Measurements from ENCODE around the gene HERPUD2.
"Not testable (repeated sequence)": the region's sequence is repeated elsewhere in the genome, so short reads cannot be mapped to it uniquely, and the experiment has no call there.

Gene HERPUD2

GRCh38 chr7:35712563-35713226 is 17.8 kb upstream of the HERPUD2 start:
- DNase-seq = no peak

GRCh38 chr7:35707422-35707821 is 12.5 kb upstream of the HERPUD2 start:
- no peak for DNase-seq

DNA sequence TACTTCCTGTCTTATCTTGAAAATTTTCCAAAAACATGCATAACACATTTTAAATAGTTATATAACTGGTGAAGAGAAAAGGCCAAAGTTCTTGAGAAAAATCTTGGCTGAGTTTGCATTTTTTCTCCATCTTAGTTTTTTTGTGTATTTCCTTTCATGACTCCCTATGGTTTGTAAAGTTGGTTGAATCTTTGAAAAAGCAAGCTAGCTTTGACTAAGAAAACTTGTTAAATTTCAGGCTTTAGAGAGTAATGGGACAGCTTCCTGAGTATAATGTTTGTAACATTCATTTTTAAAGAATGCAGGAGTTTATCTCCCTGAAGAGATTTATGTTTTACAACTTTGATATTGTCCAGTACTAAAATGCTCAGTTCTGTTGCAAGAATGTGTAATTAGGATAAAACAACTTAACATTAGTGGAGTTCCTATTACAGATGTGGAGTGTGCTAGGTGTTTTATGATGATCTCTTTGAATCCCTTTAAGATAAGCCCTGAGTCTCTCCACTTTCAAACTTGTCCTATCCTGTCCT is 11.1 kb upstream of the HERPUD2 start:
- DNase-seq = no peak

DNA sequence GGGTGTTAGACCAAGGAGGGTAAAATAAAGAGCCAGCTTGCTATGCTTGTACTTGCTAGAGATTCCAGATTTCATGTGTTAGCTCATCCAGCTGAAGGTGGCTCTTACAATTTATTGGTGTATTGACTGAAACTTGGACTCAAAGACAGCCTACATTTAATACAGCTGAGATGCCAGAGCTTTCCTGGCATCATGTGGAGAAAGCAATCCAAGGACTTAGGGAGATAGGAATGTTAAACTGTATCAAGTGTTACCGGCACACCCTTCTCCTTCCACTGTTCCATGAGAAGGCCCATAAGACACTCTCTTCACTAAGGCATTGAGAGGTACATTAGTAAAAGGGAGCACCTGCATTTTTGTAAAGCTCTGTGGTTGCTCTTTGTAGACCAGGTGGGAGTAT is 9.3 kb upstream of the HERPUD2 start:
- DNase-seq = no peak

DNA sequence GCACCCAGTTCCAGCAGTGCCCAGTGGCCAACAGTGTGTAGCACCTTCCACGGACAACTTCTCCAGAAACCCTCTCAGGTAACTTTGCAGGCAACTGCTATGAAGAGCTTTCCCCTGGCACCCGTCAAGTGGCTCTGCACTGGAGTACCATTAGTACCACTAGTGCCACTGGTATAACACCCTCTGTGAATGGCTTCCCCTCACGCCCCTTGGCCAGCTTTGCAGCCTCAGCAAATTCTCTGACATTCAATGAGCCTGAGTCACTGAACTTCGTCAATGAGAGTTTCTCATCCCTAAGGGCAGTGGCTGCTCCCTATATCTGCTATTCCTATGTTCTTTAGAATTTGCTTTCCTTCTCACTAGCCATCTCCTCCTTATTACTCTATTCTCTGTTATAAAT is 7.6 kb upstream of the HERPUD2 start:
- no peak for DNase-seq

DNA sequence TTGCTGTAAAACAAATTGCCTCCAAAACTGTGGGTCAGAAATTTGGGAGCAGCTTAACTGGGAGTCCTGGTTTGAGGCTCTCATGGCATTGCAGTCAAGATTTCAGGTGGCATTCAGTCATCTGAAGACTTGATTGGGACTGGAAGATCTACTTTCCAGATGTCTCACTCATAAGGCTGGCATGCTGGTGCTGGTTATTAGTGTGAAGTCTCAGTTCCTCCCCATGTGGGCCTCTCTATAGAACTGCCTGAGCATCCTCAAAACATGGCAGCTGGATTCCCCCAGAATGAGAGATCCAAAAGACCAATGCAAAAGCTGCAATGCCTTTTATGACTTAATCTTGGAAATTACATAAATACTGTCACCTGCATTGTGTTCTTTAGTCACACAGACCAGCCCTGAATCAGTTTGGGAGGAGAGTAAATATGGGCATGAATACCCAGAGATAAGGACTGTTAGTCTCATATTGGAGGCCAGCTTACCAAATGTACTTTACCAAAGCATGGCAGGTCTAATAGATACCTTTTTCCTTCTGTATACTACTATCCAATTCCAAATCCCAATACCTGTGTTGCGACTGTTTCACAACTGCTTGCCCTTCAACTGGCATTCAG is 6.5 kb upstream of the HERPUD2 start:
- no peak for DNase-seq

- DNase-seq = no peak
Observed at GRCh38 chr7:35700865-35701264, 5.9 kb upstream of the HERPUD2 start.

GRCh38 chr7:35700333-35700732 is 5.4 kb upstream of the HERPUD2 start:
- DNase-seq = no peak

DNA sequence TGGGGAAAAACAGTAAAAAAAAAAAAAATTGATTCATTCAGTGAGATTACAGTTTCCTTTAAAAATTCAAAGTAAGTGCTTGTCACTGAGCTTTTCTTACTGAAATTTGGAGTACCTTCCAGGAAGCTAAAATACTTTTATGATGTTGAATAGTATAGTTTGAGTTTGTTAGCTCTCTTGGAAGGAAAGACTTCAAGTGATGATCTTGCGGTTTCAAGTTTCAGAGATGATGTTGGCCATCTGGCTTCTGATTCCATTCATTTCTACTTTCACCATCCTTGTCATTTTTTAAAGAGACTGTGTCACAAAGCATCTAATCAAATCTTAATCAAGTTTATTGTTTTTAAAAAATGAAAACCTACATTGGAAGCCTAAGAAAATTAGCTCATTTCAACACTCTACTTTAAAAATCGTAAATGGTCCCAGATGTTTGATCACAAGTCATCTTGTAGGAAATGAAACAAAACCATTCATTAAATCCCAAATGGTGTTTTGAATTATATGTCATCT is 4.9 kb upstream of the HERPUD2 start:
- DNase-seq = no peak

DNA sequence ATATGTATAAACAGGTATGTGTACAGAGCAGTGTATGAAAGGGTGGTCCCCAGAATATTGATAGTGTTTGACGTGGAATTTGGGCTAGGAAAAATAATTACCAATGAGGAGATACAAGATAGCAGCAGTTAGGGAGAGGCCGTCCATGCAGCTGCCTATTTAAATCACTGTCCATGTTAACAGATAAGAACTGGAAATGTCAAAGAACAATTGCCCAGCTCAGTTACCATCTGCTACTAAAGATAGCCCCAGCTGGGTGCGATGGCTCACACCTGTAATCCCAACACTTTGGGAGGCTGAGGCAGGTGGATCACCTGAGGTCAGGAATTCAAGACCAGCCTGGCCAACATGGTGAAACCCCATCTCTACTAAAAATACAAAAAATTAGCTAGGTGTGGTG is 3.4 kb upstream of the HERPUD2 start:
- not testable (repeated sequence) for DNase-seq

DNA sequence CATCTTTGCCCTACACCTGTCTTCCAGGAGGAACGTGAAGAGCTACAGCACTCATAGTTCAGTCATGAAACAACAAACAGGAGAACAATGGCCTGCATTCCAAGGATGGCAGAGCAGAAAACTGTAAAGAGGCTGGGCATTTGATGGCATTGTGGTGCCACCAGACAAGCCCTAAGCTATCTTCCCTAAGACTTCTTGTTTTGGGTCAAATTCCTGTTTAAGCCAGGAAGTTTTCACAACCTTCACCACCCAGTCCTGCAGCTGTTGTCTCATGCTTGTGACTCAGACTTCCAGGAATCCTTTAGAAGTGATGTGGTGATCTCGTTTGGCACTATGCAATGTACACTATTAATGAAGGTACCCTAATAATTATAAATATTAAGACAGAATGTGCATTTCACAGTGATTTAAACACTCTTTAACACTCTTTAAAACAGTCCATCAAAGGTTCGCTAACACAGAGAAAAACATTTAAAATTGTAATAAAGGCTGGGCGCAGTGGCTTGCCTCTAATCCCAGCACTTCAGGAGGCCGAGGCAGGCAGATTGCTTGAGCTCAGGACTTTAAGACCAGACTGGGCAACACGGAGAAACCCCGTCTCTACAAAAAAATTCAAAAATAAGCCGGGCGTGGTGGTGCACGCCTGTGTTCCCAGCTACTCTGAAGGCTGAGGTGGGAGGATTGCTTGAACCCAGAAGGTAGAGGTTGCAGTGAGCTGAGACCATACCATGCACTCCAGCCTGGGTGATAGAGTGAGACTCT is 2.7 kb upstream of the HERPUD2 start:
- DNase-seq = no peak

DNA sequence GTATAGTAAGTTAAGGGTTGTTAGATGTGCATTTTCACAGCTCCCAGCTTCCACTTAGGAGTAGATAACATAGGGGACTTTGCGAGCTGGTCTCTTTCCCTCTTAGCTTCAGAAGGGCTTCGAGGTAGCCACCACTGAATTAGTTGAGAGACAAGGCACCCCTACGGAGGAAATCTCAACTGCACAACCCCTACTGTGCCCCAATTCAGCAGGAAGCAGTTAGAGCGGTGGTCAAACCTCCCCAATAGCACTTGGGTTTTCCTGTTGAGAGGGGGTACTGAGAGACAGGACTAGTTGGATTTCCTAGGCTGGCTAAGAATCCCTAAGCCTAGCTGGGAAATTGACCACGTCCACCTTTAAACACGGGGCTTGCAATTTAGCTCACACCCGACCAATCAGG is 1.1 kb upstream of the HERPUD2 start:
- no peak for DNase-seq

DNA sequence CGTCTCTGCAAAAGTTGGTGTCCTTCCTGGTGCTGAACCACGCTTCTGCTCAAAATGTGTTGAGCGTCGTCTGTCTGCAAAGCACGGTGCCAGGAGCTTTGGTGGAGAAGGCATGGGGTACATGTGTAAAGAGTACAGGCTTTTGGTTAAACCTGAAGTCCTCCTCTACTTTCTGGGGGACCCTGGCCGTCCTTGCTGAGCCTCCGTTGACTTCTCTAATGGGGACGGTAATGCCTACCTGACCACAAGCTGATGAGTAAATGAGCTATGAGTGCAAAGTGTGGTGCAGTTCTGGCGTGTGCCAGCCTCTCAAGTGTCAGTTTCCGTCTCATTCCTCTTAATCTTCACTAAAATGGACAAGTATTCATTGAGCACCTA is 527 bp upstream of the HERPUD2 start:
- peak; percentile 34 for DNase-seq

DNA sequence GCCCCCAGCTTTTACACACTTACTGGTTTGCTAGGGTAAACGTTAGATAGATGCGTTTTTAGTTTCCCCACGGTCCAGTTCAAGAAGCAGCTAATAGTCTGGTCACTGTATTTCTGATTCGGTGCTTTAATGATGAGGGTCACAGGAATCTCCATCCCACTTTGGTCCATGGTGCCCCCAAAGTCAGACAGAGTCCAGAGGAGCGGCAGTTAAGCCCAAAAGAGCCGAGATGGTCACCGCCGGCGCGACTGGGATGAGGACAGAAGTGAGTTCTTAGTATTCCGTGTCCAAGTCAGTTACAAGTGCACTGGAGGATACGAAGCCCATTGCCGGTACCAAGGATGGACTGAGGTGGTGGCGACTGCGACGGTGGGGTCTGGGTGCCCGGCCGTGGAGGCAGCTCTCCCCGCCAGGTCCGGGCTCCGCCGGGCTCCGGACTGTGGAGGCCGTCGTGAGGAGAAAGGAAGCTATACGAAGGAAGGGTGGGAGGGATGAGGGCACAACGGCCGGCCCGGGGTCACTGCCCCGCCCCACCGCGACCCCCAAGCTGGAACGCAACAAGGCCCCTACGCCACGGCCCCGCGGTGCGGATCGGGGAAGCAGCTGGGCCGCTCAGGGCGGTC is 663 bp downstream of the HERPUD2 start:
- peak; percentile 21 for DNase-seq

- DNase-seq = peak; percentile 54
Observed at GRCh38 chr7:35691827-35692307, 3.1 kb downstream of the HERPUD2 start.

DNA sequence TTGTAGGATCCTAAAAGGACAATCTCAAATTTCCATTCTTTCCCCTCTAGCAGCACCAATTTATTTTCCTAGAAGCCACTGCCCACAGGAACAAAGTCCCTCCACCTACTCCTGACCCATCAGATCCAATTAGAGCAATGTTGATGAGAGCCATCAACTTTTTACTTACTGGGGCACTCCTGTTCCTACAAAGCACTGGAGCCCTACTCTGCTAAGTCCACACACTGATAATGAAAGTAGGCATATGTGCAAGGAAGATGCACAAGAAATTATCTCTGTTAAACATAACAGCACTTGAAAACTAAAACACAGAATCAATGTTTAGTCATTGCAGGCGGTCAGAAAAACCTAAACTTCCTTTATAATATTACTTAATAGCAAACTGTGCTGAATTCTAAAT is 3.6 kb downstream of the HERPUD2 start:
- no peak for DNase-seq

GRCh38 chr7:35690614-35691013 is 4.3 kb downstream of the HERPUD2 start:
- not testable (repeated sequence) for DNase-seq

GRCh38 chr7:35685781-35686180 is 9.2 kb downstream of the HERPUD2 start:
- DNase-seq = no peak

- no peak for DNase-seq
Observed at GRCh38 chr7:35681231-35682029, 13.5 kb downstream of the HERPUD2 start.

DNA sequence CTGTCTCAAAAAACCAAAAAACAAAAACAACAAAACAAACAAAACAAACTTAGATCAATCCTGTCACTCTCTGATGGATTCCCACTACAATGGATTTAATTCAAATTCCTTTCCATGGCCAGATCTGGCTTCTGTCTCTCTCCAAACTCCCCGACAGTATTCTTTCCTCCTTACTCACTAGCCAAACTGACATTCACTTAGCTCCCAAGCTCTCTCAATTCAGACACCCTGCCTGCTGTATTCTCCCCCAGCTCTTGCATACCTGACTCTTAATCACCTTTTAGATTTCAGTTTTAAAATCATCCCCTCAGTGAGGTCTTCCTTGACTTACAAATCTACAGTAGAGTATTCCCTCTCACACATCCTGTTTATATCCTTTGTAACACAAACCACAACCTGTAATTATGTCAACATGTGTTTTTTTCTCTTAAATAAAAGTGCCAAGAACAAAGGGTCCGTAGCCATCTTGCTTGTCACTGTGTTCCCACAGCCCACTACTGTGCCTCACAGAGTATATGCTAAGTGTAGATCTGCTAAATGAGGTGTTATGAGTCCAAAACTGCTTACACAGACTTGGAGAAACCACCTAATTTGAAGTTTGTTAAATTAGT is 14.4 kb downstream of the HERPUD2 start:
- no peak for DNase-seq

GRCh38 chr7:35677582-35678356 is 17.2 kb downstream of the HERPUD2 start:
- no peak for DNase-seq

All from CD4-positive, alpha-beta T cell treated with Interleukin-17A for 4 hours (primary cell).